Upper lobe of right lung (tissue), 1 donor: Measurements from ENCODE around the gene SRGAP1. TPM values are rescaled to one million over a fixed set of nuclear protein-coding genes. Genes with fewer than 3 reads are reported as not detected.

Experiments
- ATAC-seq: fragments of 200-7000 bp; cut with Tn5 transposase; one replicate; pipeline ENCODE4 v1.9.1; 2020; ENCODE audit warnings: mild to moderate bottlenecking, moderate library complexity
- DNase-seq: peaks from one replicate; pipeline ENCODE4 v3.0.0-alpha.2; 2020
- H3K27ac ChIP-seq: fragments of 200-600 bp; one replicate; pipeline ENCODE4 v1.8.0; 2022
- H3K27me3 ChIP-seq: fragments of 200-600 bp; one replicate; pipeline ENCODE4 v1.8.0; 2022; ENCODE audit warnings: mild to moderate bottlenecking
- H3K36me3 ChIP-seq: fragments of 200-600 bp; one replicate; pipeline ENCODE4 v1.8.0; 2022
- H3K4me1 ChIP-seq: fragments of 200-600 bp; one replicate; pipeline ENCODE4 v1.8.0; 2022
- H3K4me3 ChIP-seq: fragments of 200-600 bp; one replicate; pipeline ENCODE4 v1.8.0; 2022; ENCODE audit warnings: mild to moderate bottlenecking
- H3K9me3 ChIP-seq: fragments of 200-600 bp; one replicate; pipeline ENCODE4 v1.8.0; 2022
- intact Hi-C: fragments of 100-400 bp; cut with DNase I; formaldehyde crosslinking; loops from one replicate; pipeline ENCODE4 v1.11.0; 2022
- total RNA-seq: library from RNA; stranded (reverse); fragmentation: NEBNext Ultra II Directional; extraction: Animal tissue kit (Norgen Biotek cat#: 25700); gene quantifications from one replicate; pipeline ENCODE4 v1.2.1, GENCODE V29; 2021
- TF ChIP-seq, protein P1 (sequence below): fragments of 200-600 bp; IDR thresholded peaks from one replicate; pipeline ENCODE4 v1.8.0; 2022; ENCODE audit warnings: antibody characterized with exemption
- donor health status: DM: no; HTN: yes; CAD: no; lungs with severe emphysema.

The SRGAP1 gene
- total RNA-seq, 1 donor from 2014 or later: 11.4 TPM

DNA sequence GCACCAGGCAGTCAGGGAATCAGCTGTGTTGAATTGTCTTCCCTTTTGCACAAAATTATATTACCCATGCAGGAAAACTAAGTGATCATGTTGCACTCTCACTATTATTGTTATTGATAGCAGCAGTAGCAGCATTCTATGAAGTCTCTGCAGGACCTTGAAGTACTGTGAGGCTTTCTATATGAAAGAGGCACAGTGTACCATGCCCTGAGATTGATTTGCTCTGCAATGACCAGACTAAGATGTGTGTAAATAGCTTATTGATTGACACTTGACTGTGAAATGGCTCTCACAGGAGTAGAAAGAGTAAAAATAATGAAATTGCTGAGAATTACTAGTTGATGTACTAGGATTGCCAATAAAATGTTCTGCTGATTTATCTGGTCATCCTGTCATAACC, 277.7 kb downstream of the SRGAP1 start:
- H3K9me3 ChIP-seq: no peaks in the 10 kb centered on the region
- TF ChIP-seq, protein P1, sequence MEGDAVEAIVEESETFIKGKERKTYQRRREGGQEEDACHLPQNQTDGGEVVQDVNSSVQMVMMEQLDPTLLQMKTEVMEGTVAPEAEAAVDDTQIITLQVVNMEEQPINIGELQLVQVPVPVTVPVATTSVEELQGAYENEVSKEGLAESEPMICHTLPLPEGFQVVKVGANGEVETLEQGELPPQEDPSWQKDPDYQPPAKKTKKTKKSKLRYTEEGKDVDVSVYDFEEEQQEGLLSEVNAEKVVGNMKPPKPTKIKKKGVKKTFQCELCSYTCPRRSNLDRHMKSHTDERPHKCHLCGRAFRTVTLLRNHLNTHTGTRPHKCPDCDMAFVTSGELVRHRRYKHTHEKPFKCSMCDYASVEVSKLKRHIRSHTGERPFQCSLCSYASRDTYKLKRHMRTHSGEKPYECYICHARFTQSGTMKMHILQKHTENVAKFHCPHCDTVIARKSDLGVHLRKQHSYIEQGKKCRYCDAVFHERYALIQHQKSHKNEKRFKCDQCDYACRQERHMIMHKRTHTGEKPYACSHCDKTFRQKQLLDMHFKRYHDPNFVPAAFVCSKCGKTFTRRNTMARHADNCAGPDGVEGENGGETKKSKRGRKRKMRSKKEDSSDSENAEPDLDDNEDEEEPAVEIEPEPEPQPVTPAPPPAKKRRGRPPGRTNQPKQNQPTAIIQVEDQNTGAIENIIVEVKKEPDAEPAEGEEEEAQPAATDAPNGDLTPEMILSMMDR: no peak
- H3K4me3 ChIP-seq: no peak overlapping the region
- ATAC-seq: no peak
- no peaks in the 10 kb centered on the region for H3K27me3 ChIP-seq
- intact Hi-C loops: no loop called here
- DNase-seq: no peak
- no peaks in the 10 kb centered on the region for H3K36me3 ChIP-seq
- no peak overlapping the region for H3K27ac ChIP-seq
- H3K4me1 ChIP-seq: no peaks in the 10 kb centered on the region

- no peak overlapping the region for H3K27ac ChIP-seq
- H3K9me3 ChIP-seq: no peaks in the 10 kb centered on the region
- no peak overlapping the region for H3K4me3 ChIP-seq
- no peak for DNase-seq
- peaks cover 5% of the 10 kb centered on the region for H3K36me3 ChIP-seq
- H3K27me3 ChIP-seq: no peaks in the 10 kb centered on the region
- intact Hi-C loops: no loop called here
- H3K4me1 ChIP-seq: no peaks in the 10 kb centered on the region
- ATAC-seq: no peak
- TF ChIP-seq, protein P1: no peak
Observed at GRCh38 chr12:64122995-64123394, 278.5 kb downstream of the SRGAP1 start.

DNA sequence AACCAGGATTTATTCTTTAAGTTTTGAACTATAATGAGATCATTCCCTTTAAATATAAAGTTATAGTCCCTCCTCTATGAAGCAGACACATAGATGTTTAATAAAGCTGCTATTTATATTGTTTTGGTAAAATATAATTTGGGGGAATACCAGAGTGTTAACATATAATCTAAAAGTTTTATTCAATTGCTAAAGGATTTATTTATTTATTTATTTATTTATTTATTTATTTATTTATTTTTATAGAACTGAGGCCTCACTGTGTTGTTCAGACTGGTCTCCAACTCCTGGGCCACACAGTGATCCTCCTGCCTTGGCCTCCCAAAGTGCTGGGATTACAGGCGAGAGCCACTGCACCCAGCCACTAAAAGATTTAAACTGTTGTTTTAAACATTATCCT, 278.9 kb downstream of the SRGAP1 start:
- Histone ChIP-seq H3K4me3 (no peak overlapping the region), H3K4me1 (no peaks in the 10 kb centered on the region), H3K9me3 (no peaks in the 10 kb centered on the region), H3K27me3 (no peaks in the 10 kb centered on the region), H3K27ac (no peak overlapping the region), H3K36me3 (peaks cover 7% of the 10 kb centered on the region)
- no peak for ATAC-seq
- DNase-seq: no peak
- TF ChIP-seq, protein P1: no peak
- intact Hi-C loops: no loop called here

- ATAC-seq: no peak
- intact Hi-C loops: no loop called here
- no peak overlapping the region for H3K27ac ChIP-seq
- H3K4me1 ChIP-seq: no peaks in the 10 kb centered on the region
- H3K36me3 ChIP-seq: peaks cover 16% of the 10 kb centered on the region
- TF ChIP-seq, protein P1: no peak
- no peak for DNase-seq
- no peaks in the 10 kb centered on the region for H3K27me3 ChIP-seq
- H3K4me3 ChIP-seq: no peak overlapping the region
- no peaks in the 10 kb centered on the region for H3K9me3 ChIP-seq
Observed at GRCh38 chr12:64124511-64125197, 280.2 kb downstream of the SRGAP1 start.

DNA sequence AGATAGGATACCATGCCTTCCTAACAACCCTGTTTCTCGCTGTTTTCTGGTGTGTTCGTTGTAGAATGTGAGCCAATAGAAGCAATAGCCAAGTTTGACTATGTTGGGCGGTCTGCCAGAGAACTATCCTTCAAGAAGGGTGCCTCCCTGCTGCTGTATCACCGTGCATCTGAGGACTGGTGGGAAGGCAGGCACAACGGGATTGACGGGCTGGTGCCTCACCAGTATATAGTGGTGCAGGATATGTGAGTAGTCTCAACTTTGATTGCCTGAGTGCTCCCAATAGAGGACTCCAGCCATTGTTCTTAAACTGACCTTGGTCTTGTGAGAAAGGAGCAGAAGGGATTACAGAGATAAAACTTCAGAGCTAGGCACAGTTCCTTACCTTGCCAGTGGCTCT, 281.4 kb downstream of the SRGAP1 start:
- no peaks in the 10 kb centered on the region for H3K4me1 ChIP-seq
- intact Hi-C loops: no loop called here
- DNase-seq (no peak), ATAC-seq (no peak)
- H3K27ac ChIP-seq: no peak overlapping the region
- H3K27me3 ChIP-seq: no peaks in the 10 kb centered on the region
- H3K36me3 ChIP-seq: peaks cover 16% of the 10 kb centered on the region
- no peak overlapping the region for H3K4me3 ChIP-seq
- H3K9me3 ChIP-seq: no peaks in the 10 kb centered on the region
- TF ChIP-seq, protein P1: no peak

GRCh38 chr12:64127811-64128210, 283.3 kb downstream of the SRGAP1 start:
- peaks cover 16% of the 10 kb centered on the region for H3K36me3 ChIP-seq
- no peaks in the 10 kb centered on the region for H3K4me1 ChIP-seq
- no peaks in the 10 kb centered on the region for H3K9me3 ChIP-seq
- no peaks in the 10 kb centered on the region for H3K27me3 ChIP-seq
- ATAC-seq (no peak), DNase-seq (no peak)
- TF ChIP-seq, protein P1: no peak
- no peak overlapping the region for H3K4me3 ChIP-seq
- no peak overlapping the region for H3K27ac ChIP-seq
- intact Hi-C loops: no loop called here
